Fibroblast of gingiva (primary cell): Measurements from ENCODE around the gene VPS18.

Experiments used
- DNase-seq: peaks from one replicate; pipeline ENCODE4 v3.0.0-alpha.2; 2011; ENCODE audit warnings: low read depth

VPS18 gene

DNA sequence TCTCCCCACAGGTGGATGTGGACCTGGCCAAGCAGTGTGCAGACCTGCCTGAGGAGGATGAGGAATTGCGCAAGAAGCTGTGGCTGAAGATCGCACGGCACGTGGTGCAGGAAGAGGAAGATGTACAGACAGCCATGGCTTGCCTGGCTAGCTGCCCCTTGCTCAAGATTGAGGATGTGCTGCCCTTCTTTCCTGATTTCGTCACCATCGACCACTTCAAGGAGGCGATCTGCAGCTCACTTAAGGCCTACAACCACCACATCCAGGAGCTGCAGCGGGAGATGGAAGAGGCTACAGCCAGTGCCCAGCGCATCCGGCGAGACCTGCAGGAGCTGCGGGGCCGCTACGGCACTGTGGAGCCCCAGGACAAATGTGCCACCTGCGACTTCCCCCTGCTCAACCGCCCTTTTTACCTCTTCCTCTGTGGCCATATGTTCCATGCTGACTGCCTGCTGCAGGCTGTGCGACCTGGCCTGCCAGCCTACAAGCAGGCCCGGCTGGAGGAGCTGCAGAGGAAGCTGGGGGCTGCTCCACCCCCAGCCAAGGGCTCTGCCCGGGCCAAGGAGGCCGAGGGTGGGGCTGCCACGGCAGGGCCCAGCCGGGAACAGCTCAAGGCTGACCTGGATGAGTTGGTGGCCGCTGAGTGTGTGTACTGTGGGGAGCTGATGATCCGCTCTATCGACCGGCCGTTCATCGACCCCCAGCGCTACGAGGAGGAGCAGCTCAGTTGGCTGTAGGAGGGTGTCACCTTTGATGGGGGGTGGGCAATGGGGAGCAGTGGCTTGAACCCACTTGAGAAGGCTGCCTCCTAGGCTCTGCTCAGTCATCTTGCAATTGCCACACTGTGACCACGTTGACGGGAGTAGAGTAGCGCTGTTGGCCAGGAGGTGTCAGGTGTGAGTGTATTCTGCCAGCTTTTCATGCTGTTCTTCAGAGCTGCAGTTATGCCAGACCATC lies 8.6 kb downstream of the VPS18 start:
- DNase-seq, result peak; percentile 26

DNA sequence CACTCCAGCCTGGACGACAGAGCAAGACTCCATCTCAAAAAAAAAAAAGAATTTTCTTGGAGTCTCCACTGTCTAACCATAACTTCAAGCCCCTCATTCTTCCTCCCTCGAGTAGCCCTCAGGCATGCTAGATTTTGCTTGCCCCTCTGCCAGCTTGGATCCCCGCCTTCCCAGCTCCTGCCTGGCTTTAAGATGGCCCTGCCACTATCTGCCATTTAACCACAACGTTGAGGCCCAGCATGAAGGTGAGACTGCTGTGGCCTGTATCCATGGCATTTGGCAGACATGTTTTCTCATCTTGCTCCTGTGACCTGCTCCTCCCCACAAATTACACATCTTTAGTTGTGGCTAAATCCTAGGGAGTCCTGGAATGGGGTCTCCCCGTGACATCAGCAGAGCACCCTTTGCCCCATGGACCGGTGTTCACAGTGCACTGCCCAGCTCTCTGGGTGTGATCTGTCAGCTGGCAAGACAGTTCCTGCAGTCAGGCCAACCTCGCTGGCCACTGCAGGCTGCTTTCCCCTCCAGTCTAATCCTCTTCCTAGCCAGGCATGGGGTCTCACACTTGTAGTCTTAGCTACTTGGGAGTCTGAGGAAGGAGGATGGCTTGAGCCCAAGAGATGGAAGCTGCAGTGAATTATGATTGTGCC lies 10.4 kb downstream of the VPS18 start:
- no peak for DNase-seq

DNA sequence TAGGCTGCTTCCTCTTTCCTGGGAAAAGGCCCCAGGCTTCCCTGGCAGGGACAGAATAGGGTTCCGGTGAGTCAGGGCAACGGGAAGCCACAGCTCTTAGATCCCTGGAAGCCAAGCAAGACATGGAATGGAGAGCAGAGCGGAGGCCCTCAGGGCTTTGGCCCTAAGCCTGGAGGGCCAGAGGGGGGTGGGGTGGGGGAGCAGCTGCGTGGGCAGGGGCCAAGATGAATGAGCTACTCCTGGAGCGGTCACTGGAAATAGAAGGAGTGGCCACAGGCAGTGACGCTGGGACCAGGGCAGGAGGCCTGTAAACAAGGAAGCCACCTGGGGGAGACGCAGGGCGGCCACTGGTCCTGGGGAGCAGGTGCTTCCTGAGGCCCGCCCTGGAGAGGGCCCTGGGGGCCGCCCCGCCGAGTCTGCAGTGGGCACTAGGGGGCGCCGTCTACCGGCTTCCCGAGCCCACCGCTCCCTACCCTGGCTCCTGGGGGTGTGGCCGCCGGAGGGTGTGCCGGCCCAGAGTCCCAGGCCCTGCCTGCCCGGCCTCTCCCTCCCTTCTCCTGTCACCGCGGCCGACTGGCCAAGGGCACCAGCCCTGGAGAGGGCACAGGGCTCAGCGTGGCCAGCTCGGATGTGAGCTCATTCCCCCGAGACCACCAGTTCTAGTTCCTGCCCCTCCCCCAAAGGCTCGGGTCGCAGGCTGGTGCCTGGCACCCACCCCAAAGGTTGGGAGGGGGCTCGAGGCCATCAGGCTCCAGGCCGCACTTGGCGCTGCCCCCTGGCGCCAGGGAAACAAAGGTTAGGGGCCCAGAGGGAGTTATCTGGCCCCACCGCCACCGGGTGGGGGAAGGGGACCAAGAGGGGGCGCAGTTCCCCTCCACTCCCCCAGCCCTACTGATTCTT lies 12.1 kb downstream of the VPS18 start:
- DNase-seq, result peak; percentile 97

DNA sequence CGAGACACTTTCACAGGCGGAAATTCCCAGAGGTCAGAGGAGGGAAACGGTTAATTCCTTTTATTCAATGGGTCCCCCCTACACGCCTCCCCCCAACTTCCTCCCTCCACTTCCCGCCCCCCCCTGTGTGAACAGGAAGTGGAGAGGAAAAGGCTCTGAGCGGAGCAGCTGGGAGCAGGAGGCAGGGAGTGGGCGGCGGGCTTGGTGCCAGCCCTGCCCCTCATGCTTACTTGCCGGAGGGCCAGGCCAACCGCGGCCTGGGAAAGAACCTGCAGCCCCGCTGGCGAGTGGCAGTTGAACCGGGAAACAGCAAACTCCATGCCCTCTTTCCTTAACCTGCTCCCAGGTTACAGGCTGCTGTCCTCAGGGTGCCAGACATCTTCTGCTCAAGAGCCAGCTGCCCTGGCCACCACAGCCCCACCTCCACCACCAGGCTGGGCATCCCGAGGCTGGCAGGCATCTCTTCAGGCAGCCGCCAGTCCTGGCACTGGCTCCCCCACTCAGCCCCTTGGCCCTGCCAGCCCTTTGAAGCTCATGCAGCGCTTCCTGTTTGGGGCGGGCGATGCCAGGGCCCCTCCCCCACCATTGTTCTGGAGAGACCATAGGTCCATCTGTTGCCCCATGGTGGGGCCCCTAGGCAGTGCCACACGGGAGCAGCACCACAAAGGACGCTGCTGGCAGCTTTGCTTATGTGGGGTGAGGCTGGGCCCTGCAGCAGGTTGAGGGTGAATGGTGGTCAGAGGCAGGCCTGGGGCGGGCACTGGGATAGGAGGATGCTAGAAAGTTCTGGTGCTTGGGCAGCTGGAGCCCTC lies 12.9 kb downstream of the VPS18 start:
- DNase-seq, result no peak

DNA sequence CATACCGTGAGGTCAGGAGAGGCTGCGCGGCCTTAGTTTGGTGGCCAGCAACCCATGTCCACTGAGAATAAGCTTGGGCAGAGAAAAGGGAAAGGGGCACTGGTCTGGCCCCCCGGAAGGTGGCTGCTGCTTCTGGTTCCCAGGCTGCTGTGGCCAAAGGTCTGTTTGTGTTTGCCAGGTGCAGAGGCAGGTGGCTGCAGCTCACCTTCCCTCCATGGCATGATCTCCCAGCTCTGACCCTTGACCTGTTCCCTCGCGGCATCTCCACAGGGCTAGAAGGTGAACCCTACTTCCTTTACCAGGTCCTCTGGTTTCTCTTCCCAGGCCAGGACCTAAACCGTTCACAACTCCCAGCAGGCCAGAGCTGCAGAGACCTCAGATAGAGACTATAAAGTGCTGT lies 13.8 kb downstream of the VPS18 start:
- no peak for DNase-seq

DNA sequence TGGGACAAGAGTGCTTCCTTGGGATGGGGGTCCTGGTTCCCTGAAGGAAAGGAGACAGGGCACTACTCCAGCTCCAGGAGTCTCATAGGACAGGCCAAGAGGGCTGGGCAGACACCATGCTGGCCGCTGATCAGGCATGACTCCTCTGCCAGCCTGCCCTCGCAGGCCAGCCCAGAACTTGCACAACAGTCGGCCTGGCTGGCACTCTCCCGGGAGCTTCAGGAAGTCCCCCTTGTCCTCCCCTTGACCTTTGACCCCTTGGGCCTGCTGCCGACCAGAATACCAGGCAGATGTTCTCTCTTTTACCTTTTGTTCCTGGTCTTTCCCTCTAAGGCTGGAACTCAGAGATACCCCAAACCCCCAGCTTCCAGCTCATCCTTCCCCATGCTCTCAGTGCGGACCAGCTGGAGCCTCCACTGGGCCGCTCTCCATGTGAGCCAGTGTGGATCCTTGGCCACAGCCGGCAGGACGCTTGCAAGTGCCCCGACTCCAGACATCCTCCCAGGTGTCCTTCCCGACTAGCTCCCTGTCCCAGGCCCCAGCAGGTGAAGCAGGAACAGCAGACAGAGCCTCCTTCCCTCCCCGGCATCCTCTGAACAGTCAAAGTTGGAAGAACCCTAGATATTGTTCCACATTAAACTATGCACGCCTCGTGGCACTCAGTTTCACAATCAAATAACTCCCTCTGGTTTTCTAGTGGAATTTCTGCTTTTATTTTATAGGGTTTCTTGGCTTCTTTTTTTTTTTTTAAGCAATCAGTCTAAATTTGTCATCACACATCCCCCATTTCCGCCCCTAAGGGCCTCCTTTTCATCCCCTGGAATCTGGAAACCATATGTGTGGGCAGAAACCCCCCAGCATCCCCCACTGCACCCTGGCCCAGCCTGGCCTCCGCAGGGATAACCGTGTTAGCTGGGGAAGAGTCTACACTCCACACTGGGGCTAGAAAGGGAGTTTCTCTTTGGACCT lies 15.7 kb downstream of the VPS18 start:
- DNase-seq, result peak; percentile 84

DNA sequence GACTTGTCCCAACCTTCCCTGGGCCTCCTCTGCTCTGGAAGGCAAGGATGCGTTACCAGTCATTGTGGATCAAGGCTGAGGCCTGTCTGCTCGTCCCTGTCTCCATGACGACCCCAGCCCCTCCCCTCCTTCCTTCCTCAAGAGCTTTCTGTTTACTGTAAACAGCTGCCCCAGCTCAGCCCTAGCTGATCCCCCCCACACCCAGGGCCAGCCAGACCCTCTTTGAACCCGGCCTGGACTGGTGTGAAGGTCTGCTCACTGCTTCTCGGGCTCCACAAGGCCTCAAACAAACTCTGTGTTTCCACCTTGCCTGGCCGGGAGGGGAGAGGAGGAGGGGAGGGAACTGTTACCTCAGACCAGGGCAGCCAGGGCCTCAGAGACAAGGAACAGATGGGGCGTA lies 16.9 kb downstream of the VPS18 start:
- no peak for DNase-seq

DNA sequence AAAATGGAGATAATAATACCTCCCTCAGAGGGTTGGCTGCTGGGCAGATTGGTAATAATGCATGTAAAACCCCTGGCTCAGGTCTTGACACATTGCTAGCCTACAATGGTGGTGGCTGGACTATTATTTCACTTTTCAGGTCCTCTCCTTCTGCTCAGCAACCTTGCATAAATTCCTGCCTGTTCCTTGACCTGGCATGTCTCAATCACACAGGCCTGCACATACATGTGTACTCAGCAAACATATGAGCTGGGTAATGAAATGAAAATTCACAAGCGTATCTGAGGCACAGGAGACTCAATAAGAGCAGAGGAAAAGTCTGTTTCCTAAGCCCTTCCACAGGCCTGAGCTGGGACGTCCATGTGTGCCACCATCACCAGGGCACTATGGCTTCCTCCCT lies 17.4 kb downstream of the VPS18 start:
- no peak for DNase-seq

DNA sequence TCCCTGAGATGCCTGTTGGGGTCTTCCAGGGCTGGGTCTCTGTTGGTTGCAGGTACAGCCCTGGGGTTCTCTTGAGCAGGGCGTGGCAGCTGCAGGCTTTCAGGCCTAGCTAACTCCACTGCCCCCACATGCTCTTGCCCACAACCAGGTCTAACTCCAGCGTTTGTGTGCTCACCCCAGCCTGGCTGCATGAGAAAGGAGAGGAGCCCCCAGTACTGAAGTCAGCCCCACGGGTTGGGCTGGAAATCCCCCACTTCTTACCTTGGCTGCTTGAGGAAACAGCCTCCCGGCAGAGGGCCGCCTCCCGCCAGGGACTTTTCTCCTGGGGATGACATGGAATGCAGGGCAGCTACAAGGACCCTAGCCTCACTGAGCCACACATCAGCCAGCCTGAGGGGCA lies 18.2 kb downstream of the VPS18 start:
- no peak for DNase-seq

DNA sequence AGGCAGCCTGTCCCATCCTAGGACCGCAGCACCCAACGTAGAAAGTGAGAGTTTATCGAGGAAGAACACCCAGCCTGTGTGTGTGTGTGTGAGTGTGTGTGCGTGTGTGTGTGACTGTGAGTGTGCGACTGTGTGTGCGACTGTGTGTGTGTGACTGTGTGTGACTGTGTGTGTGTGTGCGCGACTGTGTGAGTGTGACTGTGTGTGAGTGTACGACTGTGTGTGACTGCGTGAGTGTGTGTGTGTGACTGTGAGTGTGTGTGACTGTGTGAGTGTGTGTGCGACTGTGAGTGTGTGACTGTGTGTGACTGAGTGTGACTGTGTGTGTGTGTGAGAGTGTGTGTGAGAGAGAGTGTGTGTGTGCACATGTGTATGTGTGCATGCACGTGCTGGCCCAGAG lies 19.8 kb downstream of the VPS18 start:
- DNase-seq, result no peak

DNA sequence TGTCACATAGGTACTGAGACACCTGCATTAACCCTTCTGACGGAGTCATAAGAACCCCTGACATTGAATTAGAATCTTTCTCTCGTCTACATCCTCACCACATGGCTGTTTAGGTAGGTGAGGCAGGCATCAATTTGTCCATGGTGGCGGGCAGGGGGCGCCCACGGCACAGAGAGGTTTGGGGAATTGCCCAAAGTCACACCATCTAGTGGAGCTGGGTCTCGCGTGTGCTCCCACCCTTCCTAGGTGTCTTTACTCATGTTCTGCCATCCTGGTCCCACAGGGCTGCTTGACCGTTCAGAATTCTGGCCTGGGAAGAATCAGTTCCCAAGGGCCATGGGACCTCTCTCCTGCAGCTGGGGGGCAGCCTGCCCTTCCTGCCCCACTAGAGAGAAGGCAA lies 20.2 kb downstream of the VPS18 start:
- DNase-seq, result no peak

DNA sequence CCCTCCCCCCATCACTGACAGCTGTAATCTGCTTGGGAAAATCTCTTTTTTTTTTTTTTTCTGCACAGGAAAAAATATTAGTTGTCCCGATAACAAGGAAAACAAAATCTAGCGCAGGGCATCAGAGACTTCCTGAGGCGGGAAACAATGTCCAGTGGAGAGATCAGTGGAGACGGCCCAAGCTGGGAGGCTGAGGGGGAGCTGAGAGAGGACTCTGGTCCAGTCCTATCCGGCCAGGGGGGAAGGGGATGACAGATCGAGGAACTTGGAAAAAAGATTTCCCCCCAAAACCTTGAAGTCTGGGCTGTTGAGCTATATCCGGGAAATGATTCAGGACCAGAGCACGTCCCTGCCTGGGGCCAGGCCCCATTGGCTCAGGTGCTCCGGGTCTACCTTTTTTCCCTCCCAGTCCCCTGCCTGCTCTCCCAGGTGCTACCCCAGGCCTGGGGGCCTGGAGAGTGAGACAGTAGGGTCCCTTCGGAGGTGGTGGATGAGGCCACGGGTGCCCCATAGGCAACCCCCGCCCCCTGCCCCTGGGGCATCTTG lies 20.9 kb downstream of the VPS18 start:
- no peak for DNase-seq

DNA sequence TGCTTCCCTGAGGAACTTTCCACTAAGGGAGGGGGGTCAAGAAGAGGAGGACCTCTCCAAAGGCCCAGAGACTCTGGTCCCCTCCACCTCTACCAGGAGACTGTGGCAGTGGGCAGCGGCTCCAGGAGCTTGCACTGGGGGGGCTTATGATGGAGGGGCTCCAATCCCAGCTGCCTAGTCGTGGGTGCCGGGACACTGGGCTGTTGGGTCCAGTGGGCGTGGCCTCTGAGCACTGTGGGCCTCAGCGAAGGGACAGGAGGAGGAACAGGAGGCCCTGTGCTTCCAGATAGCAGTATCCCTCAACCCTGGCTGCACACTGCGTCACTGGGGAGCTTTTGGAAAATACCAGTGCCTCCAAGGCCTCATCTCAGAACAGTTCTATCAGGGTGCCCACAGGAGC lies 21.4 kb downstream of the VPS18 start:
- no peak for DNase-seq

DNA sequence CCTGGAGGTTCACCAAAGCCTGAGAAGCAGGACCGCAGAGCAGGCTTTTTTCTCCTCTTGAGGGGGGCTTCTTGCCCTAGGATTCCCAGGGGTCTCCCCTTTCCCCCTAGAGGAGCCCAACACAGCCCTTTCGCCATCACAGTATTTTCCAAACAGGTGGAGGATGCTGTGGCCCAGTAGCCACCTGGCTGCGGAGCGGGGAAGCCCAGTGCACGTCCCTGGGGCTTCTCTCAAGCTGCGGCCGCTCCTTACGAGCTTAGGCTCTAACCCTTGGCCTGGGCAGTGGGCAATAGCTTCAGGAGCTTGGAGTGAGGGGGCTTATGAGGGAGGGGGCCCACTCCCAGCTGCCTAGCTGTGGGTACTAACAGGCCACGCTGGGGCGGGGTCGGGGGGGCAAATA lies 23.3 kb downstream of the VPS18 start:
- DNase-seq, result no peak

DNA sequence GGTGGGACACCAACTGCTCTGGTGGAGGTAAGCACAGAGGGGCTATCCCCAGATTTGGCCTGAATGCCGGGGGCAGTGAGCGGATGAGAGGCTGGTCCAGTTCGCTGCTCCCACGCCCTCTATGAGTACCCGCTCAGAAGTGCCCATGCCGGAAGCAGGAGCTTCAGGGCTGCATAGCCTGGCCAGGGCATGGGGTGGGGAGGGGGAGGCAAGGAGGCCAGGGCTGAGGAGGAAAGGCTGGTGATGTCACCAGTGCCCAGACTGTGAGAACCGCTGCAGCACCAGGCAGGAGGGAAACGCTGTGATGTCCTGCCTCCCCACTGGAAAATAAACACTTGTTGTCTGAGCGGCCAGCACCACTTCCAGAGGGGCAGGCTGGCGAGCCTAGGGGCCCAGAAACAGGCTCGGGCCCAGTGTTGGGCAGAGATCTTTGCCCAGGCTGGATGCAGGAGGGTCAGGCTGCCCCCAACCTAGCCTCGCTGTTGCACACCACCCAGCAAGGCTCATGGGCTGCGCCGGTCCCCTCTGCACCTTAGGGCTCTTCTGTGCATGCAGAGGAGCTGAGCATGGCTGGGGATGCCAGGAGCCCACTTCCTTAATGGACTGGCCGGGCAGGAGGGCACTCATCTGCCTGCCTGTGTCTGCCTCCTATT lies 24.0 kb downstream of the VPS18 start:
- DNase-seq, result no peak

DNA sequence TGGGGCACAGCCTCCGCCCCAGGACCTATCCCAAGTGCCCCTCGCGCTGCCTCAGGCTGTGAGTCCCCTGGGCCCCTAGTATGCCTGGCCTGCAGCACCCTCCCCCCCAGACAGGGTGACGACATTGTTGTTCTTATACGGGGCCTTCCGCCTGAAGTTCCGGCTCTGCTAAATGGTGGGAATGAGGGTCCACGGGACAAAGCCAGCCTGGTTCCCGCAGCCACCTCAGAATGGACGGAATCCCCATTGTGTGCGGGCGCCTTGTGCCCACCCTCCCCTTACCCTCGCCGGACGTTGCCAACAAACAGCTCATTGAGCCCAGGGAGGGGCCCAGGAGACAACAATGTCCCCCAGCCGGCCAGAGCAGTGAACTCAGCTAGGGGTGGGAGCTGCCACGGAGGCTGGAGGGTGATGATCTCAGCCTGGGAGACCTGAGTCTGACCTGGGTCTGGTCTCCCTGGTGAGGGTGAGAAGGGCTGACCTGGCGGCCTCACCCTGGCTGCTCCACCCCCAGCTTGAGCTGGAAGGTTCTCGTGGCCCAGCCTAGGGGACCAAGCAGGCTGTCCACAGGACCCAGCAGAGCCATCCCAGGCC lies 24.6 kb downstream of the VPS18 start:
- DNase-seq, result no peak

DNA sequence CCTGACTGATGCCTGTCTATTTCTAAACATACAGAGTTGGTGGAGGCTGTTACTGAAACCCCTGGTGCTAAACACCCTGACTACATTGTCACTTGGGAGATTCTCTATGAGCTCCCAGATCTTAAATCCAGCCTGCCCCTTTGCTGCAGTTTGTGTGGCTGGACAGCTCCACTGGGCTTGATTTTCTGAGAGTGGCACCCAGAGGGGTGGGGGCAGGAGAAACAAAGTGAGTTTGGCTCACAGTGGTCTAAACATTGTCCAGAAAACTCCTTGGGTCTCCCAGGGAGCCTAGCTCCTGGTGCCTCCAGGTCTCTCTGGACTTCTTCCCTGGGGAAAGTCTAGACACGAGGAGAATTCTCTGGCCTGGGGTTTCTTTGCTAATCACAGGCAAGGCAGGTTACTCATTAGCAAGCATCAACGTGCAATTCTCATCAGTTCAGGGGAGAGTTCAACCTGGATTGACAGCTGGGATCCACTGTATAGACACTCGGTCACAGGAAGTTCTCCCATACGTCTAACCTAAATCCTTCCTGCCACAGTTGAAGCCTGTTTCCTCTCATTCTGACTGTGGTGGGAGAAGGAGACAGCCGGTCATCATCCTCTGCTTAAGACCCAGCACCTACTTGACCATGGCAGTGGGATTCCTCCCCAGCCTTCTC lies 27.8 kb downstream of the VPS18 start:
- no peak for DNase-seq

DNA sequence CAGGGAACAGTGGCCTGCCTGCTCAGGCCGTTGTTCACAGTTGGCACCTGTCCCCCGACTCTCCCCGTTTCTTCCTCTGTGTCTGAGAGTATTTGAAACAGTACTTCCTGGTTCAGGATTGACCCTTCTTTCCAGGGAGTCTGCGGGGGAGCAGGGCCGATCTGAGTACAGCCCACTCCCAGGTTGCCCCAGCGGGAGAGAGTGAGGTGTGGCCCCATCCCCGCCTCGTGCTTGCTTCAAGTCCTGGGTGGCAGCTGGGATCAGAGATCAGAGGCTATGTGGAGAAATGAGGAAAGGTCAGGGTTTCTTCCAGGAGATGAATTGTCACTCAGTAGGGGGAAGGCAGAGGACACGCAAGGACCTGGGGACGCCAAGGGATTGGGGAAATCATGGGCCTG lies 28.4 kb downstream of the VPS18 start:
- DNase-seq, result no peak

DNA sequence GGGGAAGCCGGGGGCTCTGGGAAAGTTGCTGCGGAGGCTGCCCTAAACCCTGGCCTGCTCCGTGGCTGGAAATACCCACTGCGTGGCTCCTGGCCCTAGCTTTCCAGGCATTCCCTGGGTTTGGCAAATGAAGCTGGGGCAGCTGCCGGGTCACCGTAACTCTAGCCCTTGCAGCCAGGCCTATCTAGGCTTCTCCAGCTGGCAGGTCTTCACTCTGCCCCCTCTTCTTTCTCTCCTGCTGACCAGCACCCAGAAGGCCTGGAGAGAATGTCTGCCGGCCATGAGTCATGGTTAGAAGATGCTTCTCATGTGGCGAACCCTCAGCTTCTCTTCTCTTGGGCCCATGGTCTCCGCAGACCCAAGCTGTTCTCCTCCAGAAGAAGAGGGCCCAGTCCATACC lies 29.3 kb downstream of the VPS18 start:
- no peak for DNase-seq
